Subcutaneous abdominal adipose tissue (tissue), 5 donors: ENCODE data around the gene CUX1.
"Not testable (repeated sequence)": the region's sequence is repeated elsewhere in the genome, so short reads cannot be mapped to it uniquely, and the experiment has no call there.

Source experiments
- H3K27ac ChIP-seq: one replicate; pipeline ENCODE4 v1.7.0; 2013; ENCODE audit warnings: low read depth, mild to moderate bottlenecking, inconsistent platforms, low read length, moderate library complexity
- H3K27me3 ChIP-seq, 5 donors: one replicate each; pipeline ENCODE4 v1.7.0; 2013; ENCODE audit warnings: low read length in 5 of 5, inconsistent platforms in 1 of 5; ENCODE audit not compliant: control insufficient read depth in 5 of 5, insufficient read depth in 4 of 5
- H3K36me3 ChIP-seq, 5 donors: one replicate each; pipeline ENCODE4 v1.7.0; 2013; ENCODE audit warnings: low read length in 5 of 5; ENCODE audit not compliant: control insufficient read depth in 5 of 5, insufficient read depth in 5 of 5
- H3K4me1 ChIP-seq, 5 donors: one replicate each; pipeline ENCODE4 v1.7.0; 2013; ENCODE audit warnings: low read length in 5 of 5, mild to moderate bottlenecking in 3 of 5, moderate library complexity in 1 of 5; ENCODE audit not compliant: control insufficient read depth in 5 of 5, insufficient read depth in 5 of 5
- H3K4me3 ChIP-seq, 5 donors: one replicate each; pipeline ENCODE4 v1.7.0; 2013; ENCODE audit warnings: low read length in 5 of 5, low read depth in 1 of 5
- H3K9ac ChIP-seq, 5 donors: one replicate each; pipeline ENCODE4 v1.7.0; 2013; ENCODE audit warnings: low read length in 5 of 5, mild to moderate bottlenecking in 4 of 5, moderate library complexity in 3 of 5
- H3K9me3 ChIP-seq, 5 donors: one replicate each; pipeline ENCODE4 v1.7.0; 2013; ENCODE audit warnings: low read length in 5 of 5; ENCODE audit not compliant: control insufficient read depth in 5 of 5
- donor health status: healthy.
- donor health status: healthy.
- donor health status: healthy.
- donor health status: healthy.
- donor health status: healthy.

CUX1 gene

DNA sequence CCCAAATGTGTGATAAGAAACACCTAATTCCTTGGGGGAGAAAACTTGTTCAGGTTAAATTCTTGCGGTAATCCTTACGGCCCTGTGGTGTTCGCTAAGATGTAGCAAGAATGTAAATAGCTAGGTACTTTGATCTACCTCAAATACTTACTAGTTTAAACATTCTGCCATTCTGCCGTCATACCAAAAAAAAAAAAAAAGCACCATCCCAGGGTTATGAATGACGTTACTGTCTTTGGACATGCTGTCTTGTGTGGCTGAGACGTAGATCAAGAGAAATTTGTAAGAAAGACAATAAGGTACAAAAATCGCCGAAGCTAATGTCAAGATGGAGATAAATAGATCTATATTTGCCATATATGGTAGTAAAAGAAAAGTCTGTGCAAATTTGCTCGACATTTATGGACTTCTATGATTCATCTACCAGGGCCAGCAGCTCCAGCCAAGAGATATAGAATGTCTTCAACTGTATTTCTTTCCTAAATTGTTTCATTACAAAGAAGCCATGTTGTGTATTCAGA lies 195.6 kb downstream of the CUX1 start:
- Histone ChIP-seq H3K27me3 (no peaks in the 10 kb centered on the region), H3K36me3 (peaks cover 0 to 9% (median 0%) of the 10 kb centered on the region in 5 donors), H3K9ac (no peak overlapping the region), H3K4me3 (no peak overlapping the region), H3K4me1 (no peaks in the 10 kb centered on the region), H3K27ac (no peak overlapping the region), H3K9me3 (no peaks in the 10 kb centered on the region)

GRCh38 chr7:102018876-102019275 lies 201.4 kb downstream of the CUX1 start:
- Histone ChIP-seq H3K9ac (no peak overlapping the region), H3K27ac (no peak overlapping the region), H3K9me3 (no peaks in the 10 kb centered on the region), H3K4me3 (no peak overlapping the region), H3K27me3 (no peaks in the 10 kb centered on the region), H3K4me1 (no peaks in the 10 kb centered on the region), H3K36me3 (peaks cover 0 to 9% (median 0%) of the 10 kb centered on the region in 5 donors)

DNA sequence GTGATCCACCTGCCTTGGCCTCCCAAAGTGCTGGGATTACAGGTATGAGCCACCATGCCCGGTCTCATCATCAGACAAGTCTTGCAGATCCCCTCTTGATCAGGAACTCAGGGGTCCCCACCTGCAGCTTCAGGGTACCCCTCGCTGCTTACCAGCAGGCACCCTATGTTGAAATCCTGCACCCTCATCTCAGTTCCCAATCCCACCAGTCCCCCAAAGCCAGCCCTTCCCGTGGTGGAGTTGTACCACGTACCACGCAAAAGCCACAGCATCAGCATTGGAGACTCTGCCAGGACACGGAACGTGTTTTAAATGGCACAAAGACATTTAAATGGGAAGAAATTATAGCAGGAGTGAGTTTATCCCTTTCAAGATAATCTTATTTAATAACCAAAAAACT lies 202.0 kb downstream of the CUX1 start:
- Histone ChIP-seq H3K9me3 (no peaks in the 10 kb centered on the region), H3K9ac (no peak overlapping the region), H3K27me3 (no peaks in the 10 kb centered on the region), H3K36me3 (peaks cover 0 to 4% (median 0%) of the 10 kb centered on the region in 5 donors), H3K4me3 (no peak overlapping the region), H3K4me1 (no peaks in the 10 kb centered on the region), H3K27ac (no peak overlapping the region)

GRCh38 chr7:102021841-102022618 lies 204.6 kb downstream of the CUX1 start:
- no peak overlapping the region for H3K4me3 ChIP-seq
- H3K27ac ChIP-seq: no peak overlapping the region
- H3K9me3 ChIP-seq: no peaks in the 10 kb centered on the region
- peaks cover 0 to 4% (median 0%) of the 10 kb centered on the region in 5 donors for H3K36me3 ChIP-seq
- H3K9ac ChIP-seq: no peak overlapping the region
- H3K4me1 ChIP-seq: no peaks in the 10 kb centered on the region
- no peaks in the 10 kb centered on the region for H3K27me3 ChIP-seq

- Histone ChIP-seq H3K4me1 (no peaks in the 10 kb centered on the region), H3K4me3 (no peak overlapping the region), H3K9me3 (no peaks in the 10 kb centered on the region), H3K27me3 (no peaks in the 10 kb centered on the region), H3K36me3 (peaks cover 0 to 12% (median 4%) of the 10 kb centered on the region in 5 donors), H3K9ac (no peak overlapping the region), H3K27ac (no peak overlapping the region)
Observed at GRCh38 chr7:102024005-102024768, 206.8 kb downstream of the CUX1 start.

- Histone ChIP-seq H3K27me3 (no peaks in the 10 kb centered on the region), H3K27ac (no peak overlapping the region), H3K36me3 (peaks cover 0 to 18% (median 10%) of the 10 kb centered on the region in 5 donors), H3K9ac (no peak overlapping the region), H3K4me1 (no peaks in the 10 kb centered on the region), H3K4me3 (no peak overlapping the region), H3K9me3 (no peaks in the 10 kb centered on the region)
Observed at GRCh38 chr7:102024769-102025391, 207.5 kb downstream of the CUX1 start.

- not testable (repeated sequence) for H3K9ac ChIP-seq, H3K27ac ChIP-seq
Observed at GRCh38 chr7:102025777-102026176, 208.4 kb downstream of the CUX1 start.

GRCh38 chr7:102028206-102028826 lies 210.9 kb downstream of the CUX1 start:
- Histone ChIP-seq H3K9me3 (no peaks in the 10 kb centered on the region), H3K4me3 (no peak overlapping the region), H3K27me3 (no peaks in the 10 kb centered on the region), H3K27ac (no peak overlapping the region), H3K9ac (no peak overlapping the region), H3K4me1 (no peaks in the 10 kb centered on the region), H3K36me3 (peaks cover 0 to 18% (median 10%) of the 10 kb centered on the region in 5 donors)

More at GRCh38 chr7:102025777-102026176, 208.4 kb downstream of the CUX1 start:
- peaks cover 0 to 21% (median 10%) of the 10 kb centered on the region in 5 donors for H3K36me3 ChIP-seq
- H3K9me3 ChIP-seq, H3K4me3 ChIP-seq, H3K27me3 ChIP-seq, H3K4me1 ChIP-seq: not testable (repeated sequence)

GRCh38 chr7:102029616-102030015 lies 212.2 kb downstream of the CUX1 start:
- Histone ChIP-seq H3K4me1 (no peaks in the 10 kb centered on the region), H3K9ac (no peak overlapping the region), H3K36me3 (peaks cover 0 to 18% (median 10%) of the 10 kb centered on the region in 5 donors)

More at GRCh38 chr7:102029616-102030015, 212.2 kb downstream of the CUX1 start:
- H3K27ac ChIP-seq: no peak overlapping the region
- H3K9me3 ChIP-seq: no peaks in the 10 kb centered on the region
- H3K4me3 ChIP-seq: no peak overlapping the region
- no peaks in the 10 kb centered on the region for H3K27me3 ChIP-seq
